HepG2 (cell line): ENCODE measurements around the gene RFXANK. TPM values are rescaled to one million over a fixed set of nuclear protein-coding genes. Genes with fewer than 3 reads are reported as not detected.

Experiments
- ATAC-seq: fragments of 200-7000 bp; cut with Tn5 transposase; 3 replicates; pipeline ENCODE4 v1.9.1; 2020; ENCODE audit warnings: mild to moderate bottlenecking, moderate library complexity
- BruUV-seq: library from RNA; stranded (reverse); fragments of 400-500 nt; replicated peaks from 2 replicates; lab custom pipeline; 2021; lab: Mats Ljungman, UMichigan
- CTCF ChIA-PET: fragments of 300-600 bp; formaldehyde crosslinking; extraction: SDS; loops from one replicate; lab custom pipeline; 2021; ENCODE audit warnings: low total read pairs, inconsistent platforms, low intra/inter-chr PET ratio; lab: Yijun Ruan, JAX
- POLR2A ChIA-PET: fragments of 350-600 bp; sonication (Branson Sonifier 250); formaldehyde crosslinking; loops from one replicate; lab custom pipeline; 2020; ENCODE audit warnings: antibody characterized with exemption, inconsistent platforms; lab: Yijun Ruan, JAX
- DNase-seq: peaks from one replicate; pipeline ENCODE4 v3.0.0-alpha.2; 2015; ENCODE audit warnings: low spot score
- FAIRE-seq: peaks from 3 replicates; lab custom pipeline; 2011; peaks lifted over from hg19 to GRCh38; lab: Jason Lieb, UNC
- H2AFZ ChIP-seq: one replicate; pipeline ENCODE4 v1.6.1; 2011; ENCODE audit warnings: low read length, inconsistent platforms
- H3K27ac ChIP-seq: fragments of 300-600 bp; 3 replicates; pipeline ENCODE4 v1.8.0; 2011; ENCODE audit warnings: mixed run types, mild to moderate bottlenecking, mixed read lengths, low read length, inconsistent platforms; ENCODE audit not compliant: insufficient read depth; ENCODE audit errors: extremely low read length
- H3K27me3 ChIP-seq, 2 experiments: fragments of 200-600 bp in 1 of 2; 2 replicates in 1 of 2; 3 replicates in 1 of 2; pipeline versions ENCODE4 v1.6.0 to v1.8.0; 2011; ENCODE audit warnings: low read length in 2 of 2, mild to moderate bottlenecking in 2 of 2, moderate library complexity in 2 of 2, inconsistent platforms in 1 of 2; ENCODE audit not compliant: insufficient read depth in 2 of 2, control insufficient read depth in 1 of 2
- H3K36me3 ChIP-seq, 2 experiments: fragments of 200-600 bp in 1 of 2; replicated peaks in 1 of 2; 2 replicates in 1 of 2; 3 replicates in 1 of 2; pipeline versions ENCODE4 v1.5.1 to v1.8.0; 2011; ENCODE audit warnings: low read length in 2 of 2, inconsistent platforms in 1 of 2; ENCODE audit not compliant: insufficient read depth in 2 of 2, control insufficient read depth in 1 of 2
- H3K4me1 ChIP-seq: 2 replicates; pipeline ENCODE4 v1.5.1; 2012; ENCODE audit warnings: low read length, inconsistent platforms; ENCODE audit not compliant: insufficient read depth
- H3K4me2 ChIP-seq: 2 replicates; pipeline ENCODE4 v1.6.0; 2011; ENCODE audit warnings: low read depth, low read length, inconsistent platforms
- H3K4me3 ChIP-seq, 3 experiments: fragments of 200-600 bp in 1 of 3; sonication (generic), shearing (Covaris generic) in 1 of 3; replicated peaks in 1 of 3; 2 replicates each; pipeline ENCODE4 v1.5.1; 2011 to 2016; ENCODE audit warnings: low read length in 3 of 3, inconsistent platforms in 2 of 3, low read depth in 2 of 3, mild to moderate bottlenecking in 2 of 3, control low read depth in 1 of 3, mixed read lengths in 1 of 3; ENCODE audit not compliant: insufficient read depth in 1 of 3
- H3K79me2 ChIP-seq: one replicate; pipeline ENCODE4 v1.6.1; 2011; ENCODE audit warnings: low read length, inconsistent platforms; ENCODE audit not compliant: insufficient read depth
- H3K9ac ChIP-seq: 2 replicates; pipeline ENCODE4 v1.6.0; 2011; ENCODE audit warnings: mild to moderate bottlenecking, low read depth, low read length, inconsistent platforms; ENCODE audit not compliant: insufficient read depth
- H3K9me3 ChIP-seq: 2 replicates; pipeline ENCODE4 v1.5.1; 2012; ENCODE audit warnings: mild to moderate bottlenecking, low read length
- H4K20me1 ChIP-seq: 2 replicates; pipeline ENCODE4 v1.6.0; 2011; ENCODE audit warnings: inconsistent platforms, mild to moderate bottlenecking, low read length, moderate library complexity; ENCODE audit not compliant: insufficient read depth
- AFF4 ChIP-seq: sonication (generic); formaldehyde crosslinking; IDR thresholded peaks from 2 replicates; pipeline ENCODE4 v1.4.0; 2020; ENCODE audit warnings: missing genetic modification reagents
- HMGA1 ChIP-seq: sonication (generic); formaldehyde crosslinking; conservative IDR thresholded peaks from 2 replicates; pipeline ENCODE4 v1.4.0; 2020; ENCODE audit warnings: missing genetic modification reagents
- NR1H2 ChIP-seq: sonication (generic); formaldehyde crosslinking; IDR thresholded peaks from 2 replicates; pipeline ENCODE4 v1.8.1; 2022; ENCODE audit warnings: low read depth, missing genetic modification reagents, borderline replicate concordance
- NR2C2 ChIP-seq: sonication (generic); formaldehyde crosslinking; IDR thresholded peaks from 2 replicates; pipeline ENCODE4 v1.4.0; 2020; ENCODE audit warnings: missing genetic modification reagents, mild to moderate bottlenecking, moderate library complexity, borderline replicate concordance
- RXRA ChIP-seq: sonication (generic); formaldehyde crosslinking; IDR thresholded peaks from 2 replicates; pipeline ENCODE4 v1.5.1; 2020; ENCODE audit warnings: missing genetic modification reagents
- TBX3 ChIP-seq: fragments of 450-650 bp; IDR thresholded peaks from 2 replicates; pipeline ENCODE4 v1.6.1; 2017; ENCODE audit warnings: antibody characterized with exemption, mild to moderate bottlenecking, inconsistent platforms, borderline replicate concordance
- THRA ChIP-seq: sonication (generic); formaldehyde crosslinking; IDR thresholded peaks from 2 replicates; pipeline ENCODE4 v1.4.0; 2020; ENCODE audit warnings: missing genetic modification reagents, borderline replicate concordance
- TP53 ChIP-seq: sonication (generic); formaldehyde crosslinking; conservative IDR thresholded peaks from 2 replicates; pipeline ENCODE4 v1.4.0; 2020; ENCODE audit warnings: missing genetic modification reagents
- ZBTB4 ChIP-seq: sonication (generic); formaldehyde crosslinking; IDR thresholded peaks from 2 replicates; pipeline ENCODE4 v1.4.0; 2020; ENCODE audit warnings: missing genetic modification reagents, mild to moderate bottlenecking, borderline replicate concordance
- ZFAT ChIP-seq: sonication (generic); formaldehyde crosslinking; conservative IDR thresholded peaks from 2 replicates; pipeline ENCODE4 v1.8.1; 2023; ENCODE audit warnings: missing genetic modification reagents, inconsistent platforms
- ZNF331 ChIP-seq: sonication (generic); formaldehyde crosslinking; IDR thresholded peaks from 2 replicates; pipeline ENCODE4 v1.4.0; 2020; ENCODE audit warnings: missing genetic modification reagents
- ZNF746 ChIP-seq: sonication (generic); formaldehyde crosslinking; IDR thresholded peaks from 2 replicates; pipeline ENCODE4 v1.8.0; 2022; ENCODE audit warnings: mild to moderate bottlenecking, missing genetic modification reagents
- ZNF781 ChIP-seq: sonication (generic); formaldehyde crosslinking; IDR thresholded peaks from 2 replicates; pipeline ENCODE4 v1.5.1; 2020; ENCODE audit warnings: borderline replicate concordance, mild to moderate bottlenecking, missing genetic modification reagents; ENCODE audit errors: not compliant biosample characterization
- ZUFSP ChIP-seq: sonication (generic); formaldehyde crosslinking; IDR thresholded peaks from 2 replicates; pipeline ENCODE4 v1.9.0; 2021; ENCODE audit warnings: missing genetic modification reagents, mild to moderate bottlenecking, borderline replicate concordance
- WGBS: methylation state at CpG from one replicate; pipeline ENCODE4 v1.1.6; 2017; ENCODE audit warnings: low lambda C conversion rate; 5-methylcytosine and 5-hydroxymethylcytosine counted together
- in situ Hi-C: cut with HindIII; loops from 2 replicates; pipeline ENCODE4 v1.10.0; 2017; ENCODE audit warnings: low pct_unique_long_range_greater_than_20kb; ENCODE audit not compliant: extremely low pct_ligation_motif_present
- intact Hi-C: fragments of 100-400 bp; cut with micrococcal nuclease; formaldehyde crosslinking; loops from one replicate; pipeline ENCODE4 v1.10.0; 2022; ENCODE audit not compliant: unreplicated experiment
- polyA plus RNA-seq, 8 experiments: library from polyadenylated mRNA; depleted of rRNA in 3 of 8; stranded (reverse) in 7 of 8; unstranded in 1 of 8; fragments of >200 nt; fragmentation: Illumina TruSeq in 4 of 8; extraction: Trizol in 4 of 8; gene quantifications; 2 replicates each; pipeline versions ENCODE4 v1.2.1 to v1.2.3, GENCODE V29; 2011 to 2016; ENCODE audit warnings: low read depth in 4 of 8, missing spikeins in 1 of 8, mixed read lengths in 1 of 8; ENCODE audit not compliant: insufficient read depth in 1 of 8
- total RNA-seq, 5 experiments: library from RNA; depleted of rRNA; stranded (reverse); fragments of >200 nt; fragmentation: Illumina TruSeq; extraction: Trizol; gene quantifications; 2 replicates each; pipeline ENCODE4 v1.2.3, GENCODE V29; 2016; ENCODE audit warnings: low read depth in 1 of 5

RFXANK gene
- total and polyA plus RNA-seq, 2 of the 13 experiments (the other 11 are each of a cell fraction or from before 2014, with no cell fraction given) = 49.9 to 80.7 TPM

- no peaks in the 10 kb centered on the region for H3K79me2 ChIP-seq
- H3K9me3 ChIP-seq = no peaks in the 10 kb centered on the region
- ATAC-seq = no peak
- H3K4me1 ChIP-seq = no peaks in the 10 kb centered on the region
- H2AFZ ChIP-seq = no peak overlapping the region
- in situ Hi-C loops = no loop called here
- no TSS peak for BruUV-seq
- POLR2A ChIA-PET = no interaction called here
- DNase-seq = no peak
- no peak overlapping the region for H3K4me3 ChIP-seq
- no peak overlapping the region for H3K9ac ChIP-seq
- 11% methylated on average over 8 of the region's 9 CpGs for WGBS
- no peaks in the 10 kb centered on the region for H4K20me1 ChIP-seq
- no peaks in the 10 kb centered on the region for H3K36me3 ChIP-seq
- no peak for FAIRE-seq
- intact Hi-C loops = no loop called here
- CTCF ChIA-PET = no interaction called here
- H3K27me3 ChIP-seq = 0 out of 5 replicates have a peak, but pooled peaks cover 0 to 9% of the 10 kb centered on the region in 2 experiments
- no peak overlapping the region for H3K4me2 ChIP-seq
- no peak overlapping the region for H3K27ac ChIP-seq
- no peak for TF ChIP-seq ZUFSP
- no peak for TF ChIP-seq TP53
- TF ChIP-seq HMGA1 (CRISPR knock-in tag) = no peak
- TF ChIP-seq TBX3 = no peak
- no peak for TF ChIP-seq NR2C2 (CRISPR knock-in tag)
- TF ChIP-seq ZNF331 (CRISPR knock-in tag) = no peak
- TF ChIP-seq ZBTB4 (CRISPR knock-in tag) = no peak
- no peak for TF ChIP-seq ZNF746 (CRISPR knock-in tag)
- no peak for TF ChIP-seq THRA (CRISPR knock-in tag)
- TF ChIP-seq RXRA (CRISPR knock-in tag) = no peak
- TF ChIP-seq NR1H2 (CRISPR knock-in tag) = no peak
- no peak for TF ChIP-seq AFF4 (CRISPR knock-in tag)
- no peak for TF ChIP-seq ZNF781
- TF ChIP-seq ZFAT (CRISPR knock-in tag) = no peak
Measured at GRCh38 chr19:19240476-19240875, 48.4 kb downstream of the RFXANK start.
